Measurements from ENCODE around the gene TTLL10. TPM values are rescaled to one million over a fixed set of nuclear protein-coding genes. Genes with fewer than 3 reads are reported as not detected.

Gene TTLL10
- total and polyA plus RNA-seq, 8 donors, result 0.13 to 6.4 (median 0.46) TPM; not detected in 5

- H3K4me3 ChIP-seq, result peak overlapping the region; percentile 51 to 66 (median 56)
- H3K36me3 ChIP-seq, result no peaks in the 10 kb centered on the region
- H3K27ac ChIP-seq, result peak overlapping the region; percentile 92 to 100 (median 97)
- no peaks in the 10 kb centered on the region for H3K9me3 ChIP-seq
- WGBS, 5 donors, result 0 to 1% (median 0%) methylated on average over 7 to 29 of the region's 29 CpGs
- peaks cover 0 to under 1% (median 0%) of the 10 kb centered on the region in 3 donors for H3K27me3 ChIP-seq
- intact Hi-C loops (cut with DNase I; ENCODE audit: low total_unique reads), result no loop called here
- peak; percentile 50 to 92 (median 90) for TF ChIP-seq POLR2AphosphoS5 (IDR thresholded peaks at IDR 0.05)
- no peak for TF ChIP-seq EP300 (IDR thresholded peaks at IDR 0.05)
- TF ChIP-seq POLR2A (IDR thresholded peaks at IDR 0.05), result peak in 2 of 4 donors; percentile 76
- DNase-seq, result peak; percentile 92 to 97
- peaks cover 14 to 53% (median 48%) of the 10 kb centered on the region in 4 donors for H3K4me1 ChIP-seq
These were observed 16.2 kb upstream of the TTLL10 start for GRCh38 chr1:1157426-1157913.

GRCh38 chr1:1157914-1158710, 15.6 kb upstream of the TTLL10 start:
- intact Hi-C loops (cut with DNase I; ENCODE audit: low total_unique reads), result no loop called here
- H3K36me3 ChIP-seq, result no peaks in the 10 kb centered on the region
- TF ChIP-seq POLR2AphosphoS5 (IDR thresholded peaks at IDR 0.05), result peak; percentile 3 to 63 (median 61)
- TF ChIP-seq CTCF (IDR thresholded peaks at IDR 0.05), result no peak
- peaks cover 0 to 7% (median 5%) of the 10 kb centered on the region in 3 donors for H3K27me3 ChIP-seq
- DNase-seq, result peak; percentile 83 to 93
- peaks cover 14 to 54% (median 48%) of the 10 kb centered on the region in 4 donors for H3K4me1 ChIP-seq
- 3 to 14% (median 9%) methylated on average over 23 to 46 of the region's 46 CpGs for WGBS, 5 donors
- peak overlapping the region; percentile 51 to 66 (median 56) for H3K4me3 ChIP-seq
- H3K9me3 ChIP-seq, result no peaks in the 10 kb centered on the region
- H3K27ac ChIP-seq, result peak overlapping the region; percentile 92 to 100 (median 97)

- Histone ChIP-seq H3K4me1 (peaks cover 17 to 54% (median 48%) of the 10 kb centered on the region in 4 donors), H3K27me3 (peaks cover 0 to 27% (median 5%) of the 10 kb centered on the region in 3 donors), H3K27ac (peak overlapping the region in 4 of 5 donors; percentile 92 to 97 (median 96)), H3K36me3 (no peaks in the 10 kb centered on the region), H3K9me3 (no peaks in the 10 kb centered on the region), H3K4me3 (no peak overlapping the region)
- DNase-seq, result no peak
- 84 to 87% (median 85%) methylated on average over 18 to 23 of the region's 23 CpGs for WGBS, 5 donors
- TF ChIP-seq EP300 (IDR thresholded peaks at IDR 0.05), result no peak
- TF ChIP-seq CTCF (IDR thresholded peaks at IDR 0.05), result no peak
- intact Hi-C loops (cut with DNase I; ENCODE audit: low total_unique reads), result no loop called here
These were observed 13.3 kb upstream of the TTLL10 start for GRCh38 chr1:1160281-1160930.

GRCh38 chr1:1161078-1161682, 12.5 kb upstream of the TTLL10 start:
- Histone ChIP-seq H3K36me3 (no peaks in the 10 kb centered on the region), H3K9me3 (no peaks in the 10 kb centered on the region), H3K27ac (peak overlapping the region in 4 of 5 donors; percentile 95 to 97 (median 96)), H3K4me1 (peaks cover 23 to 60% (median 51%) of the 10 kb centered on the region in 4 donors), H3K4me3 (no peak overlapping the region), H3K27me3 (peaks cover 0 to 35% (median 10%) of the 10 kb centered on the region in 3 donors)
- intact Hi-C loops (cut with DNase I; ENCODE audit: low total_unique reads), result no loop called here
- WGBS, 5 donors, result 88 to 91% (median 89%) methylated on average over 19 to 29 of the region's 29 CpGs
- DNase-seq, result no peak
- no peak for TF ChIP-seq EP300 (IDR thresholded peaks at IDR 0.05)
- no peak for TF ChIP-seq POLR2A (IDR thresholded peaks at IDR 0.05)
- TF ChIP-seq CTCF (IDR thresholded peaks at IDR 0.05), result no peak
- no peak for TF ChIP-seq POLR2AphosphoS5 (IDR thresholded peaks at IDR 0.05)

Measured in stomach (tissue), 9 donors.